COLO668 (cell line): ENCODE data around the gene TYMP.

Experiments
- DNase-seq: peaks from one replicate; lab custom pipeline; 2025; ENCODE audit not compliant: unreplicated experiment; lab: John Stamatoyannopoulos, UW

The TYMP gene

DNA sequence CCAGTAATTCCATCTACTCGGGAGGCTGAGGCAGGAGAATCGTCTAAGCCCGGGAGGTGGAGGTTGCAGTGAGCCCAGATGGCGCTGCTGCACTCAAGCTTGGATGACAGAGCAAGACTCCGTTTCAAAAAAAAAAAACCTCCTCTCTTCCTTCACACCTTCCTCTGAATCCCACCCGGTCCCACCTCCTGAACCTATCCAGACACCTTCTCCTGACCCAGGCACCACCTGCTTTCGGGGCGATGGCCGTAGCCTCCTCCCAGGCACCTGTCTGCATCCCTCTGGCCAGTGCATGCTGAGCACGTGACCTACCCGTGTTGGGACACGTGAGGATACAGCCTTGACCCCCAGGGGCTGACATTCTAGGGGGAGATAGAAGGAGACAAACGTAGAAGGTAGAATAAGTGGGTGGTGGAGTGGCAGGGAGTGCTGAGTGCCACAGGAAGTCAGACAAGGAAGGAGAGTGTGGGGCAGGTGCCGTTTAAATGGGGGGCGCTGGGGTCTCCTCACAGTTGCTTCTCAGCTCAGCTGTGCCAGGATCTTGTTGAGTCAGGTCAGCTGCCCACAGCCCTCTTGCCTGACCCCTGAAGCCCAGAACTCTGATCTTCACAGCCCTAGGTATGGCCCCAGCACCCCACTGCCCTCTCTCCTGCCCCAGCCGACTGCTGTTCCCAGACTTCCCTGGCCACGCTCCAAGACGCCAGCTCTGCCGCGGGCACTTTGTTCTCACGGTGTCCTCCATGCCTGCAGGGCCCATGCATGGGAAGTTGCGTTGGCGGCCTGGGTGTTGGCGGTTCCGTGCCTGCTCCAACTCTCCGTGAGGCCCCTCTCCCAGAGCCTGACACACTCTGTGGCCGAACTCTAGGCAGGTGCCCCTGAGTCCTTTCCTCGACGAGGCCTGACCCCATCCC lies 44.3 kb downstream of the TYMP start:
- peak; percentile 60 for DNase-seq

DNA sequence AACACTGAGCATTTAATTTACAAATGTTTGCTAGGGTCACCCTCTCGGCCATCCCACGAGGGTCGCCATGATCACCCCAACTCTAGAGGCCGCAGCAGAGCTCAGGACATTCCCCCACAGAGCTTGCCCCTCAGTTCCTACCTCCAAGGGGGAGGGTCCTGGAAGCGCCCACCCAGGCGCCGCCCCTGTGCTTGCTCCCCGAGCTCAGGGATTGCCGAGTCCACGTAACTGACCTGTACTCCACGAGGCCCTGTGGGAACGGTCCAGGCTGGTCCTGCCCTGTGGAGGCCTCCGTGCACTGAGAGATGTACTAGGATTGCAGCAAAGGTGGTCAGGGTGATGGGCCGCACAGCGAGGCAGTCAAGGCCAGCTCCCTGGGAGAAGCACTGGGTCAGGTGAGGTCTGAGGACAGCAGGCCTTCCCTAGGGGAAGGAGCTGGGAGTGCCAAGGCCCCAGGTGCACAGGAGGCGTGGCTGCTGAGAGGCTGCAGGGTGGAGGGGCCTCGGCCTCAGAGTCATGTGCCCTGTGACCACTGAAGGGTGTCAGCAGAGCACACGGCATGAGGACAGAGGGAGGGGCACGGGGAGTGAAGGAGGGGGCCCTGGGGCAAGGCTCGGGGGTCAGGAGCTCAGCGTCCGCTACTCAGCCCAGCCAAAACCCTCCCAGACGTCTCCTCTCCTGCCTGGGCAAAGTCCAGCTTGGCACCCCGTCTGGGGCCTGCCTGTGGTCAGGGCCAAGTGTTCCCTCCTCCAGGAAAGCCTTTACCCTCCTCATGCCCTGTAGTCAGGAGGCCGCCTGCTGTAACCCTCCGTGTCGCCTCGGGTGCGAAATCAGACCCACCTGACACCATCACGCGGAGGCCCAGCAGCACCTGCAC lies 45.6 kb downstream of the TYMP start:
- peak; percentile 45 for DNase-seq

DNA sequence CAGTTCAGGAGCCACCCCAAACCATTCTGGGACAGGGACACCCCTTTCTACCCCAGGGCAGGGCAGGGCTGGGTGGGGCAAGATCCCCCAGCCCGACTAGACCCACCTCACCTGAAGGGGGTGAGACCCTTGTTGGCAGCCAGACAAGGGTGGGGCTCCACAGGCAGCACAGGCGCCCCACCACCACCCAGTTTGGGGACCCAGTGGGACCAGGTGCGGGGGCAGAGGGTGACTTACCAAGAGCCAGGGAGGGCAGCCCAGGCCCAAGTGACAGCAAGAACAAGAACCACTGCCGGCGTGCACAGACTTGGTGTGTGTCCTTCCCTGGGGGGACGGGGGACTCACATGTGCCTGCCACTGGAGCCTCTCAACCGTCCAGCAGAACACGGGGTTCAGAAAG lies 46.3 kb downstream of the TYMP start:
- DNase-seq: no peak

DNA sequence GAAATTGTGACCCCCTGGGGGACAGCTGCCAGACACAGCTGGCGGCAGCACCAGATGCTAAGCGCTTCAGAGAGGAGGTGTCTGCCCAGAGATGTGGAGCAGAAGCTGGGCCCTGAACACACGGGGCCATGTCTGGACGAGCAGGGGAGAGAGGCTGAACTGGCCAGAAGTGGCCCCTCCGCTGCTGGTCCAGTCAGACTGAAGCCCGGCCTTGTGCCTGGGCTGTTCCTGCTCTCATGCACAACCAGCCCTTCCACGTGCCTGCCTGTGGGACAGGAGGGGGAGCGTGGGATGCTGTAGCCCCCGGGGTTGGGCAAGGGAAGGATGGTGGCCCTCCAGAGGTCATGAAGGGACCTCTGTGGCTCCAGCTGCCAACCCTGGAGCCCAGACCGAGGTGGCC lies 46.7 kb downstream of the TYMP start:
- DNase-seq: no peak

DNA sequence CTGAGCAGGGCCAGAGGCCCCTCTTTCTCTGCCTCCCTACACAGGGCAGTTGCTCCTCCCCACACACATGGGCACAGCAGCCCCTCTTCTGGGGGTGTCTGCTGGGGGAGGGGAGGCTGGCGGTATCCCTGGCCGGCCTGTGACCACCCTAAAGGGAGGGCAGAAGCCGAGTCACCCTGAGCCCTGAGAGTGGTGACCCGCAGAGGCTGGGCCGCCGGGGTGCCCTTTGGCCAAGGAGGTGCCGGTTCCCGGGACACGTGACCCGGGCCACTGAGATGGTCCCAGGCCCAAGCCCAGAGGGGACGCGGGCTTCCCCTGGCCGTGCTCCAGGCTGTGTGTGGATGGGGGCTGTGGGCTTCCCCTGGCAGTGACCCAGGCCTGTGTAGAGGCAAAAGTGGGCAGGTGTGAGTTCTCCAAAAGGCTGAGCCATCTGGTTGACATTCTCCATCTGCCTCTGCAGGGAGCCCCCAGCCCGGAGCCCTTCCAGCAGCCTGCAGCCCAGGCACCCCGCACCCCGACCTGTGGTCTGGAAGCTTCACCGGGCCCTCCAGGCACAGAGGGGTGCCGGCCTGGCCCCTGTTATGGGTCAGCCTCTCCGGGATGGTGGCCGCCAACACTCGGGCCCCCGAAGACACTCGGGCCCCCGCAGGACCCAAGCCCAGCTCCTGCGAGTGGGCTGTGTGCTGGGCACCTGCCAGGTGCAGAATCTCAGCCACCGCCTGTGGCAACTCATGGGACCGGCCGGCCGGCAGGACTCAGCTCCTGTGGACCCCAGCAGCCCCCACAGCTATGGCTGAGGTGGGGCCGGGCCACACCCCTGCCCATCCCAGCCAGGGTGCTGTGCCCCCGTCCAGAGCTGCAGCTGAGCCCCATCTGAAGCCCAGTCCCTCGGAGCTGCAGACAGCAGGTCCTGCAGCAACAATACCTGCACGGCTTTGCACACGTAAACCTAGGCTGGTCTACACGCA lies 47.4 kb downstream of the TYMP start:
- DNase-seq: no peak

DNA sequence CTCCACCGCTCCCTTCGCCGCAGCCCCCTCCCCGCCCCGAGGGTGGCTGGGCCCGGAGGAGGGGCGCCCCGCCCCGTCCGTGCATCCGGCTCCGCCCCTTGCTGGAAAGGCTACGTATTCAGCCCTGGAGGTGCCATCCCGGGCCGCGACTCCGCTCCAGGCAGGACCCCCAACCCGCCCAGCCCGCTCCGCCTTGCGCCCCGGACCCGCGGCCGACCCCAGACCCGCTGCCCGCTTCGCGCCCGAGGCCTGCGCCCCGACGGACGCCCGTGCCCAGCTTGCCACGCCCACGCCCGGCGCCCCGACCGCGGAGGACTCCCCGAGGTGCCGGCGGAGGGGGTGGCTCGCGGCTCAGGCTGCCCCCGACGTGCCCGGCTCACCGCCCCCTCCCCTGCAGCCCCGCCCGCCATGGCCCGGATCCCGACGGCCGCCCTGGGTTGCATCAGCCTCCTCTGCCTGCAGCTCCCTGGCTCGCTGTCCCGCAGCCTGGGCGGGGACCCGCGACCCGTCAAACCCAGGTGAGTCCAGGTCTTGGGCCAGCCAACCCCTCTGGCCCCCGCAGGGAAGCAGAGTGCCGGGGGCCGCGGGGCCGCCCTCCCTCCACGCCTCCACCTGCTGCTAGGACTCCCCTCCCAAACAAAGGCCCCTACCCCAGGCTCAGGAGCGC lies 48.2 kb downstream of the TYMP start, which contains the start of gene ADM2:
TSS of gene ADM2 (plus strand) at position 104 of the 667 bp plus-strand sequence. CDS start at position 409, 305 bp downstream.
- peak; percentile 36 for DNase-seq

DNA sequence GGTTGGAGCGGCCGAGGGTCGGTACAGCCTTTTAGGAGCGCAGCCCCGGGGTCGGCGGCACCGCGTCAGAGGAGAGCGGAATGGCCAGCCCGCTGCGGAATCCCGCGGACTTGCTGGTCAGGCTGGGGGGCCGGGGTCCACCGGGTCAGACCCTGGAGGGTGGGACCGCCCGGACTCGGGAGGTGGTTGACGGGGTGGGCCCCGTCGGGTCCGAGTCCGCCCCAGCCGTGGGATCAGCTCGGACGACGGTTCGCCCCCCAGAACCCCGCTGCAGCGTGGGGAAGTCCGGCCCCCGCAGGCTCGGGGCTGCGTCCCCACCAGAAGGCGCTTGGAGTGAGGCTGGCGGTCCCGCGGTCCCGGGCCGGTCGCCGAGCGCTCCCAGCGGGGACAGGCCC lies 48.8 kb downstream of the TYMP start:
- no peak for DNase-seq

DNA sequence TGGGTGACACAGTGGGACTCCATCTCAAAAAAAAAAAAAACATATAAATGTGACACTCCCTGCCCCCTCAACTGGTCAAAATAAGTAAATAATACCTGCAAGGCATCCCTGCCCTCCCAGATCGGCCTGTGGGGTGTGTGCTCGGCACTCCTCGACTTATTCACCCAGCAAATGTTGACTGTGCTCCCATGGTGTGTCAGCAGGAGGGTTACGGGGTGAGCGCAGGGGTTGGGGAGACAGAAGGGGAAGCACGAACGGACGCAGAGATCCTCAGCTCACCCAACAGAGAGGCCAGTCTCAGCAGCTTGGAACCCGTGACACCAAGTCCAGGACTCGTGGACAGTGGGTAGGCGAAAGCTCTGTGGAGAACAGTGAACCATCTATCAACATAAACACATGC lies 50.1 kb downstream of the TYMP start:
- no peak for DNase-seq

DNA sequence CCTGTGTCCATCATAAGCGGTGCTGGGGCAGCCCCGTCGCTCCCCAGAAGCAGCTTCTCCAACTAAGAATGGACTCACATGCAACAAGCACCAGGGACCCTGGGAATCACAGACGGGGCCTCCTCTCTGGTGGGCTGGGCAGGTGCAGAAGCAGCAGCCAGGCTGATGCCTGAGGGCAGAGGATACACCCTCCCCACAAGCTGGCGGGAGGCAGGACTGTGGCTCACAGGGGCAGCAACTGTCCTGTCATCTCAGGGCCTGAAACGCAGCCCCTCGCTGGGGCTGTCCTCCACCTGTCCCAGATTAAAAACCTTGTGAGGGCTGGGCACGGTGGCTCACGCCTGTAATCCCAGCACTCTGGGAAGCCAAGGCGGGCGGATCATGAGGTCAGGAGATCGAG lies 51.9 kb downstream of the TYMP start:
- no peak for DNase-seq

DNA sequence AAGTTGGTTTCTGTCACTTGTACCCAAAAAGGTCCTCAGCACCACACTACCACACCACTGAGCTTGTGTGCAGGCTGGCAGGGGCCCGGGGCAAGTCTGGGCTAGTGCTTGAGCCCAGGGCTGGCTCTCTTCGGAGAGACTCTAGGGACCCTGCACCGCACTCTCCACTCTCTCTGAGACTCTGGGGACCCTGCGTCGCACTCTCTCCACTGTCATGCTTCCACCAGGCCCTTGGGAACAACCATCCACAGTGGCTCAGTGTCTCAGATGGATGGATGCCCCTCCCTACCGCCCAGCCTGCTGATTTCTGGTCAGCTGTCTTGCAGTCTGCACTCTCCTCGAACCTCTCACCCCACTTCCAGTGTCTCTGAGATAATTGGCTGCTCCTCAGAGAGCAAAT lies 52.9 kb downstream of the TYMP start:
- DNase-seq: no peak
